ENCODE data around the gene CDR2.

Gene CDR2

GRCh38 chr16:22407486-22407885 lies 33.1 kb upstream of the CDR2 start:
- Histone ChIP-seq H3K27ac (no peak overlapping the region), H3K9me3 (replicated peaks in 1 of 11) (no peaks in the 10 kb centered on the region), H3K36me3 (peaks cover 0 to 12% (median 0%) of the 10 kb centered on the region in 11 experiments; a peak in 2 of 22 replicates), H3K4me1 (peaks cover 1 to 17% (median 15%) of the 10 kb centered on the region in 10 experiments; a peak in 17 of 20 replicates), H4K20me1 (no peaks in the 10 kb centered on the region), H3K4me3 (no peak overlapping the region), H3K9ac (no peak overlapping the region), H3K4me2 (no peak overlapping the region), H3K27me3 (no peaks in the 10 kb centered on the region)
- TF ChIP-seq Cebpa-rat (IDR thresholded peaks at IDR 0.05): no peak

GRCh38 chr16:22402191-22402590 lies 27.8 kb upstream of the CDR2 start:
- H3K27me3 ChIP-seq: no peaks in the 10 kb centered on the region
- TF ChIP-seq Cebpa-rat (IDR thresholded peaks at IDR 0.05): no peak
- peak overlapping the region in 4 of 11 experiments; percentile 6 to 35 (median 10); a peak in 3 of 22 replicates for H3K4me2 ChIP-seq
- no peak overlapping the region for H3K9ac ChIP-seq
- no peak overlapping the region for H3K4me3 ChIP-seq
- no peaks in the 10 kb centered on the region for H4K20me1 ChIP-seq
- peaks cover 14 to 36% (median 23%) of the 10 kb centered on the region in 10 experiments for H3K4me1 ChIP-seq
- H3K9me3 ChIP-seq (replicated peaks in 1 of 11): no peaks in the 10 kb centered on the region
- no peak overlapping the region for H3K27ac ChIP-seq
- peaks cover 0 to 12% (median 0%) of the 10 kb centered on the region in 11 experiments; a peak in 2 of 22 replicates for H3K36me3 ChIP-seq

DNA sequence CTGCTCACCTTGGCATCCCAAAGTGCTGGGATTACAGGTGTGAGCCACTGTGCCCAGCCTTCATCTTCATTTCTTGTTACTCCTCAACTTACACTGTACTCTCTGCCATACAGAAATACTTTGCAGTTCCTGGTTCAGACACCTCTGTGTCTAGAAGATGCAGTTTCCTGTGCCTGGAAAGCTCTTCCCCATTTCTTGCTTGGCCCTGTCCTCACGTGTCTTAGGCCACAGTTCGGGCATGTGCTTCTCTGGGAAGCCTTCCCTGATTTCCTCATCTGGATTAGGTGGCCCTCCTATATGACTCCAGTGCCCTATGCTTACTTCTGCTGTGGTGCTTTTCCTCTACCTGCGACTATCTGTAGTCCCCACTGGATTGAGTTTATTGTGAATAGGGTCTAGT lies 26.5 kb upstream of the CDR2 start:
- TF ChIP-seq Cebpa-rat (IDR thresholded peaks at IDR 0.05): no peak
- Histone ChIP-seq H4K20me1 (no peaks in the 10 kb centered on the region), H3K4me3 (no peak overlapping the region), H3K36me3 (peaks cover 0 to 6% (median 0%) of the 10 kb centered on the region in 11 experiments; a peak in 1 of 22 replicates), H3K4me1 (peaks cover 14 to 36% (median 23%) of the 10 kb centered on the region in 10 experiments), H3K9ac (no peak overlapping the region), H3K9me3 (replicated peaks in 1 of 11) (no peaks in the 10 kb centered on the region), H3K27ac (no peak overlapping the region), H3K4me2 (peak overlapping the region in 6 of 11 experiments; percentile 4 to 62 (median 16); a peak in 11 of 22 replicates), H3K27me3 (no peaks in the 10 kb centered on the region)

GRCh38 chr16:22397931-22398330 lies 23.5 kb upstream of the CDR2 start:
- peaks cover 0 to 5% (median 0%) of the 10 kb centered on the region in 11 experiments; a peak in 1 of 22 replicates for H3K36me3 ChIP-seq
- no peak overlapping the region for H3K4me2 ChIP-seq
- H4K20me1 ChIP-seq: no peaks in the 10 kb centered on the region
- TF ChIP-seq Cebpa-rat (IDR thresholded peaks at IDR 0.05): no peak
- no peak overlapping the region for H3K4me3 ChIP-seq
- H3K9ac ChIP-seq: no peak overlapping the region
- no peaks in the 10 kb centered on the region for H3K9me3 ChIP-seq (replicated peaks in 1 of 11)
- H3K27ac ChIP-seq: no peak overlapping the region
- no peaks in the 10 kb centered on the region for H3K27me3 ChIP-seq
- peaks cover 3 to 25% (median 18%) of the 10 kb centered on the region in 10 experiments; a peak in 17 of 20 replicates for H3K4me1 ChIP-seq

- H3K36me3 ChIP-seq: peaks cover 0 to 5% (median 0%) of the 10 kb centered on the region in 11 experiments; a peak in 1 of 22 replicates
- no peaks in the 10 kb centered on the region for H3K27me3 ChIP-seq
- H3K4me3 ChIP-seq: no peak overlapping the region
- no peak overlapping the region for H3K9ac ChIP-seq
- no peaks in the 10 kb centered on the region for H3K9me3 ChIP-seq (replicated peaks in 1 of 11)
- H3K4me2 ChIP-seq: no peak overlapping the region
- H3K4me1 ChIP-seq: peaks cover 0 to 22% (median 15%) of the 10 kb centered on the region in 10 experiments; a peak in 11 of 20 replicates
- H4K20me1 ChIP-seq: no peaks in the 10 kb centered on the region
- no peak for TF ChIP-seq Cebpa-rat (IDR thresholded peaks at IDR 0.05)
- no peak overlapping the region for H3K27ac ChIP-seq
Measured at GRCh38 chr16:22397464-22397863, 23.0 kb upstream of the CDR2 start.

DNA sequence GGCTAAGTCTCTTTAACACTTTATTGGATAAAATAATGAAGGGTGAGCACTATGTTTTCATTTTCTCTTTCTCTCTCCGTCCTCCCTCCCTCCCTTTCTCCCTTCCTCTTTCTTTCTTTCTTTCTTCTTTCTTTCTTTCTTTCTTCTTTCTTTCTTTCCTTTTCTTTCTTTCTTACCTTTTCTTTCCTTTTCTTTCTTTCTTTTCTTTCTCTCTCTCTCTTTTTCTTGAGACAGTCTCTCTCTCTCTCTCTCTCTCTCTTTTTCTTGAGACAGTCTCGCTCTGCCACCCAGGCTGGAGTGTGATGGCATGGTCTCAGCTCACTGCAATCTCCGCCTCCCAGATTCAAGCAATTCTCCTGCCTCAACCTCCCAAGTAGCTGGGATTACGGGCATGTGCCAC lies 21.5 kb upstream of the CDR2 start:
- H3K4me2 ChIP-seq: no peak overlapping the region
- H3K36me3 ChIP-seq: peaks cover 0 to 5% (median 0%) of the 10 kb centered on the region in 11 experiments; a peak in 1 of 22 replicates
- peaks cover 0 to 7% (median 4%) of the 10 kb centered on the region in 10 experiments; a peak in 11 of 20 replicates for H3K4me1 ChIP-seq
- no peaks in the 10 kb centered on the region for H3K9me3 ChIP-seq (replicated peaks in 1 of 11)
- no peaks in the 10 kb centered on the region for H3K27me3 ChIP-seq
- TF ChIP-seq Cebpa-rat (IDR thresholded peaks at IDR 0.05): no peak
- no peaks in the 10 kb centered on the region for H4K20me1 ChIP-seq
- H3K27ac ChIP-seq: no peak overlapping the region
- H3K4me3 ChIP-seq: no peak overlapping the region
- H3K9ac ChIP-seq: no peak overlapping the region

DNA sequence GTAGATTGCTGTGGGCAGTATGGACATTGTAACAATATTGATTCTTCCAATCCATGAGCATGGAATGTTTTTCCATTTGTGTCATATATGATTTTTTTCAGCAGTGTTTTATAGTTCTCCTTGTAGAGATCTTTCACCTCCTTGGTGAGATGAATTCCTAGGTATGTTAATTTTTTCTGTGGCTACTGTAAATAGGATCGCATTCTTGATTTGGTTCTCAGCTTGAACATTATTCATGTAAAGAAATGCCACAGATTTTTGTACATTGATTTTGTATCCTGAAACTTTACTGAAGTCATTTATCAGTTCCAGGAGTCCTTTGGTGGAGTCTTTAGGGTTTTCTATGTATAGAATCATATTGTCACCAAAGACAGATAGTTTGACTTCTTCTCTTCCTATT lies 19.7 kb upstream of the CDR2 start:
- H3K36me3 ChIP-seq: 0 out of 22 replicates have a peak, but pooled peaks cover 0 to 5% (median 0%) of the 10 kb centered on the region in 11 experiments
- H3K27ac ChIP-seq: no peak overlapping the region
- TF ChIP-seq Cebpa-rat (IDR thresholded peaks at IDR 0.05): no peak
- no peak overlapping the region for H3K4me3 ChIP-seq
- no peaks in the 10 kb centered on the region for H3K27me3 ChIP-seq
- no peak overlapping the region for H3K9ac ChIP-seq
- H3K9me3 ChIP-seq (replicated peaks in 1 of 11): no peaks in the 10 kb centered on the region
- H4K20me1 ChIP-seq: no peaks in the 10 kb centered on the region
- no peak overlapping the region for H3K4me2 ChIP-seq
- H3K4me1 ChIP-seq: no peaks in the 10 kb centered on the region

DNA sequence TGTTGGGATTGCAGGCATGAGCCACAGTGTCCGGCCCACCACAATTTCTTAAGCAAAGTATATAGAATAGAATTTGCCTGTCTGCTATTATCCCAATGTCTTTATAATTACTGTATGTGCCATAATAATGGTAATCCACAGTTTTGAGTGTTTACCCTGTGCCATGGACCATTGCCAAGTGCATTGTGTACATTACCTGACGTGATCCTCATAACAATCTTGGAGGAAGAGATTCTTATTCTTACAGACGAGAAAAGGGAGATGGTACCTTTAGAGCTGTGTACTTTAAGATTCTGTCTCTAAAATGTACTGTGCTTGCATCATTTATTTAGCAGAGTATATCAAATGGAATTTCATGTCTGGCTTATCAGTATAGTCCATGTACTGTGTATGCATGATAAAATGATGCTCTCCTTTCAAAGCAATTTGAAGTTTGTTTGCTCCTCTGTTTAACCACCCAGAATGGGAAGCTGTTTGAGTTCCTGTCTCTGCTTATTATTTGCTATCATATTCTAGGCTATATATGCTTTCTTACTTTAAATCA lies 13.8 kb upstream of the CDR2 start:
- Histone ChIP-seq H3K9ac (no peak overlapping the region), H3K4me2 (no peak overlapping the region), H4K20me1 (no peaks in the 10 kb centered on the region), H3K27me3 (no peaks in the 10 kb centered on the region), H3K27ac (no peak overlapping the region), H3K36me3 (peaks cover 0 to 12% (median 6%) of the 10 kb centered on the region in 11 experiments; a peak in 9 of 22 replicates), H3K9me3 (replicated peaks in 1 of 11) (no peaks in the 10 kb centered on the region), H3K4me1 (no peaks in the 10 kb centered on the region), H3K4me3 (no peak overlapping the region)
- no peak for TF ChIP-seq Cebpa-rat (IDR thresholded peaks at IDR 0.05)

DNA sequence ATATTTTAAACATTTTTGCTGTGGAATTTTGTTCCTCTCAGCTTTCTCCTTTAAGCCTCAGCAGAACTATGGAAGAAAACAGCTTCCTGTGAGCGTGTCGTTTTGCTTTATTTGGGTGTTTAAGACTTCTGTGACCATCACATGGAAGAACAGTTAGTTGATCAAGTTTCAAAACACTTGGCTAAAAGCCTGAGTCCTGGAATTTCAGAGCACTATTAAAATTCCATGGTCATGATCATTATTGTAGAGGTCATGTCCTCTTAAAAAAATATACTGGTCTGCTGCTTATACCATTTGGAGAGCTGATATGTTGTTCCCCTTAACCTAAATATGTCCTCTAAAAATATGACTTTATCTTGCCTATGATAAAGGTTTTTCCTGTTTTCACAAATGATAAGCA lies 12.6 kb upstream of the CDR2 start:
- Histone ChIP-seq H3K36me3 (peaks cover 0 to 12% (median 6%) of the 10 kb centered on the region in 11 experiments; a peak in 9 of 22 replicates), H3K27ac (no peak overlapping the region), H3K4me1 (no peaks in the 10 kb centered on the region), H3K9me3 (replicated peaks in 1 of 11) (no peaks in the 10 kb centered on the region), H3K4me2 (no peak overlapping the region), H3K27me3 (no peaks in the 10 kb centered on the region), H4K20me1 (no peaks in the 10 kb centered on the region), H3K9ac (no peak overlapping the region), H3K4me3 (no peak overlapping the region)
- TF ChIP-seq Cebpa-rat (IDR thresholded peaks at IDR 0.05): no peak

GRCh38 chr16:22385196-22385595 lies 10.8 kb upstream of the CDR2 start:
- Histone ChIP-seq H3K9me3 (replicated peaks in 1 of 11) (no peaks in the 10 kb centered on the region), H3K4me3 (no peak overlapping the region), H3K4me1 (0 out of 20 replicates have a peak, but pooled peaks cover 0 to 5% (median 0%) of the 10 kb centered on the region in 10 experiments), H3K36me3 (peaks cover 0 to 12% (median 6%) of the 10 kb centered on the region in 11 experiments; a peak in 9 of 22 replicates), H3K27ac (no peak overlapping the region), H3K9ac (no peak overlapping the region), H4K20me1 (no peaks in the 10 kb centered on the region), H3K4me2 (no peak overlapping the region), H3K27me3 (no peaks in the 10 kb centered on the region)
- TF ChIP-seq Cebpa-rat (IDR thresholded peaks at IDR 0.05): no peak
